HK-2 (cell line): ENCODE measurements around the gene OSBPL8.

Source experiments
- DNase-seq: peaks from one replicate; pipeline ENCODE4 v3.0.0-alpha.2; 2018; ENCODE audit not compliant: unreplicated experiment

The OSBPL8 gene

DNA sequence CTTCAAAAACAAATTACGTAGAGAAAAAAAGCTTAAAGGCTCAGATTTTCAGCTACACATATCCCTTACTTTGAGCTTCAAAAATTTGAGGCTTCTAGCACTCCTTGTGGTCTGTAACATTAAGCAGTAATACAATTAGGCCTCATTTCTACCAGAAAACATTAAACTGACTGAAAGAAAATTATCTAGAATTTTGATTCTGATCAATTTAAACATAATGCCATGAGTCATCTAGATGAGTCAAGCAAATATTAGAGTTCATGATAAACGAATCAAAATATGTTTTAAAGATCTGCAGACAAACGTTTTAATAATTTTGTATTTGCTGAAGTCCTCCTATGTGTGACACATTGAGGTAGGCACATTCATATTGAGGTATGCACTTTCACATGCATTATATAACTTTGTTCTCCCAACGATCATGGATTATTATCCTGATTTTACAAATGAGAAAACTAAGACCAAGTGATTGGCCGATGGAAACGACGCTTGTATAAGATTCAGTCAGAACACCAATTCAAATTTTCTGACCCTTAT is 4.3 kb downstream of the OSBPL8 start:
- no peak for DNase-seq

DNA sequence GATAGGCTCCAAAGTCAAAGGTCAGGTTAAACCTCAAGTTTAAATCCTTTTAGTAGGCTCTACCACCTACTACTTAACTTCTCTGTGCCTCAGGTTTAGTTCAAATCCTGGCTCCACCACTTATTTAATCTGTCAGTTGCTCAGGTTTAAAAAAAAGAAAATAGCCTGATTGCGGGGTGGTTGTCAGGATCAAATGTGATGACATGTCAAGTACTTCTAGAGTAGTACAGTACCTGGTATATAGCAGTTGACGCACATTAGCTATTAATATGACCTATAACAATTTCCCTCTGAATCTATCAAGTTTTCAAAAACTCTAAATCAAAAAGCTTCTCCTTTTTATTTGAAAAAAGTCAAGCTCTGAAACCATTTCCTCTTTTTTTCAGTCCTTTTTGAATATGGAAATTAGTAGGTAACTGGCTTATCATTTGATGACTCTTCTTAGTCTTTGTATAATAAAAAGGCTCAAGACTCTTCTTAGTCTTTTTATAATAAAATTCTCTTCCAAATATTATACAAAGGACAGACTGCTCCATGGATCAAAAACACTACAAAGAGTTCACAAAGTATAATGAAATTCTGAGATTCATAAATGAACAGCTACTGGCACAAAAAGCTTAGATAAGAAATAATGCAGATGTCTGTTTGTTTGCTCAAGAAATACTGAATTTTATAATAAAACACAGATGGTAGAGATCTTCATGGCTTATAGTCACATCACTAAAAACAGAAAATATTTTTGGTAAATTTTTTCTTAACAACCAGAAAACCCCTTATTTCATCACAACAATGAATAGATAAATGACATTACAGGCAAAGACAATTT is 5.0 kb downstream of the OSBPL8 start:
- DNase-seq: no peak

DNA sequence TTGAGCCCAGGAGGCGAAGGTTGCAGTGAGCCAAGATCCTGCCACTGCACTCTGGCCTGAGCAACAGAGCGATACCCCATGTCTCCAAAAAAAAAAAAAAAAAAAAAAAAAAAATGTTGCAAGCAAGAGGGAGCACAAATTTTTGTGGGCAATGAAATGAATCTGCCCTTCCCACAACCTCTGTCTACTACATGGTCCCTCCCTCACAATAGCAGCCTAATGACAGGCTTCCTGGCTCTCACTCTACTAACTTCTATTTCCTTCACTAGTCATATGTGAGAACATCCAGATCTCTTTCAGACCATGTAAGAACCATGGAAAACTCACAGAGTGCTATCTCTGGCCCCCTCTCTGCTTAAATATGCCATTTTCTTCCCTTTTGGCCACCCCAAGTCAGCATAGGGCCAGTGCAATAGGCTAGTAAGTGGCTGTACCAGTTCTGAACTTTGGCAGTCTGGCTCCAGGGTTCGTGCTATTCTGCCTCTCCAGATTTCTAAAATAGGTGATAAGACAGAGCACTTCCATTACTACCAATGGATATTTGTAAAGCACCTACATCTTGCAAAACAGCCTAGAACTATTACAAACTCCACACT is 7.1 kb downstream of the OSBPL8 start:
- DNase-seq: no peak

DNA sequence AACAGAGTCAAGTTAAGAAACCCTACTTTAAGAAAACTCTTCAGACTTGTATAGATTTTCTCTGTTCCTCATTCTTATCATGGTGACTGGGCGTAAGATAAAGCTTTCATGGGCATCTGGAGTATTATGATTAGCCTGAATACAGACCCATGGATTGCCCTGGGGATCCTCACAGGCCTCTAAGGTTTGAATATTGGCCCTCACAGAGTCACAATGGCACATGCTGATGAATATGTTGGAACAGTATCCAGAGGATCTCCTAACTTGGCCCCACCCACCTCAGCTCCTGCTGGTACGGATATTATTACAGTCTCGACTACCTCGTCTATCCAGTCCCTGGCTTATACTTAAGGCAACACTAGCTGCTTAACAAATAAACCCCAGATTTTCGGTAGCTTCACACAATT is 8.1 kb downstream of the OSBPL8 start:
- DNase-seq: no peak

DNA sequence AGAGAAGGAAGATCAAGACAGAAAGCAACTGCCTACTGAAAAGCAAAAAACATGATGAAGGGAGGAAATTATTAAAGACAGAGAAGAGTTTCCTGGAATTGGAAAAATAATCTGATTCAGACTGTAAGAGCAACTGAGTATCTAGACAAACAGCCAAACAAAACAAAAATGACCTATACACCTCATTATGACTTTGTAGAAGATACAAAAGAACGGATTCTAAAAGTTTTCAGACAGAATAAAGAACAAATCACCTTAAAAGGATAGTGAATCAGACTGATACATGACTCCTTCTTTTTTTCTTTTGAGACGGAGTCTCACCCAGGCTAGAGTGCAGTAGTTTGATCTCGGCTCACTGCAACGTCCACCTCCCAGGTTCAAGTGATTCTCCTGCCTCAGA is 10.4 kb downstream of the OSBPL8 start:
- DNase-seq: no peak

DNA sequence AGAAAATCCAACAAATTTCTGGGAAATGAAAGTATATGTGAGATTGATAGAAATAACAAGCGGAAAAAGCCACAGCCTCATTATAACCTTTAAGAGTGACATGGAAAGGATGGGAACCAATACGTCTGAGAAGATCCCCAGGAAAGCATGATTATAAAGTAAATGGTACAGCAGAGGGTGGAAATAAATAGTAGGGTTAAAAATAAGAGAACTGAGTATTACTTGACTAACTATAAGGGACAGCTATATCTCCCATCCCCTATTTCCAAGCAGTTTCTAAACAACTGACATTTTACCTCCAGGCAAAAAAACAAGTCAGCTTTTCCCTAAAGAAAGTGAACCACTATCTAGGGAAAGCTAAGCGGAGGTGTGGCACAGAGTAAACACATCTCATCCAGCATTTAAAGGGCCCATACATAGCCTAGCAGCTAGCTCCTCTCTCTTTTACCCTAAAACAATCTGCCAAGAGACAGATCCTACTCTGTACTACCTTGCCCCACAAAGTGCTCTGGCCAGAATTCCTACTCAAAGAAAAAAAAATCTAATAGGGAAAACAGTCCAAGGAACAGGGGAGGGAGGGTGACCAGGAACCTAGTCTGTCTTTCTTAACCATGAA is 11.2 kb downstream of the OSBPL8 start:
- DNase-seq: no peak

DNA sequence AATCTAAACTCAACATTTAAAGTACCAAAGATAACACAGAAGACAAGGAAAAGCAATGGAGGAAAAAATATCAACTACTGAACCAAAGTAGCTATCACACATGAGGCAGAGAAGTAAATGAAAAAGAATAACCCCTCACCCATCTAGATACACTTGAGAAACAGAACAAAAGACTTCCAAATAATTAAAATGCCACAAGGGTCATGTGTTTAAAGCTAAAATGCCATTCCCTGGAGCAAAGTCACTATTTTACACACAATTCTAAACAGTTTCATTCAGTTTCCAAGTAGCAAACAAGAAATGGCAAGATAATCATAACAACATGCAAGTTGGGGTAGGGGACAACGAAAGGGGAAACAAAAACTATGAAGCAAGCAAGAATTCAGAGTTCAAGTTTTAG is 12.0 kb downstream of the OSBPL8 start:
- DNase-seq: no peak

DNA sequence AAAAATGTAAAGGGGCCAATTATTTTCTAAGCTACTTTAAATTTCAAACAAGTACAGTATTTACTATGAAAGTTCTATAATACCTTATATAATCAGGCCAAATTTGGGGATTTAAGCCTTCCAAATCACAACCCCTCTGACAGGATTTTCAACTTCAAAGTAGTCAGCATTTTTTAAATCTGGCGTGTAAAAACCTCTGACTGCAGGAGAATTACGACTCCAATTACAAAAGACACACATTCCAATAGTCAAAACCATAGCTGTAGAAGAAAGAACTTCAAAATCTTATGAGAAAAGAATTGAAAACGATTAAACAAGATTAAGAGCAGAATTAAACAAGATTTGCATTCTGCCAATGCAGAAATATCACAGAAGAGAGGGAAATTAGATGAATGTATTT is 12.7 kb downstream of the OSBPL8 start:
- DNase-seq: no peak

DNA sequence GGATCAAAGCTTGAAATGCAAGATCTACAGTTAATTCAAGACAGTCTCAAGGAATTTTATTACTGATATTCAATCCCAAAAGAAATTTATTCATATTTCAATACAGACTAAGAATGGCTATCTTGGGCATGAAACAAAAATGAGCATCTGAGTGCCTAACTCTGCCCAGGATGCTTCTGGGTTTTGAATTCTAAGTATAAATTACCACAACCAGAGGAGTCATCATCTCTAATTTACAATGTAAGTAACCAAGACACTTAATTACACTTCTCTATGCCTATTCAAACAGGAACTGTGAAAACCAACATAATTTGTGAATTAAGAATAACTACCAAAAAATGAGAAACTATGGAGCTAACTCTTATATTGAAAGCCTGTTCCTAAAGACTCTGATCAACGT is 14.1 kb downstream of the OSBPL8 start:
- DNase-seq: no peak

DNA sequence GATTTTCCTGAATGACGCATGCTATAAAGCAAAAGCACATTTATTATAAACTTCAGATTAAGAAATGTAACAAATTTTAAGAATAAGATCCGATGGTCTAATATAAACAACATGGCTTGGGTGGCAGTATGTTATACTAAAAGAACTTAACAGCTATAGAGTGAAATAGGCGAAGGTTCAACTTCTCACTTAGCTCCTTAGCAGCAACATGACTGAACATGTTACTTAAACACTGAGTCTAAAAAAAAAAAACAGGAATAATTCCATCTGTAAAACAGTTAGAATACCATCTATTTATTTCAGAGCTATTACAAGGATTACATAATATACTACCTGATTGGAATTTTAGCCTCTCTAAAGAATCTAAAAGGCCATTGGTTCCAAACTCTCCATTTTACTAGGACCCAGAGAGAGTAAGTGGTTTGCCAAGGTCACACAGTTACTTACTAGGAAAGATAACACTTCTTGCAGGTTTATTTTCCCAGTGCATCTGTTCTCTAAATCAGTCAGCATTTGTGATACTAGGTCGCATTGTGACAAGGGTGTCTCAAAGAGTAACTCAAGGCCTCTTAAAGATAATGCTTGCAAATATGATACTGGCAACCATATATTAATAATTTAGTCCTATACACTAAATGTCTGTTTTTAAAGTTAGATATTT is 14.8 kb downstream of the OSBPL8 start:
- no peak for DNase-seq

DNA sequence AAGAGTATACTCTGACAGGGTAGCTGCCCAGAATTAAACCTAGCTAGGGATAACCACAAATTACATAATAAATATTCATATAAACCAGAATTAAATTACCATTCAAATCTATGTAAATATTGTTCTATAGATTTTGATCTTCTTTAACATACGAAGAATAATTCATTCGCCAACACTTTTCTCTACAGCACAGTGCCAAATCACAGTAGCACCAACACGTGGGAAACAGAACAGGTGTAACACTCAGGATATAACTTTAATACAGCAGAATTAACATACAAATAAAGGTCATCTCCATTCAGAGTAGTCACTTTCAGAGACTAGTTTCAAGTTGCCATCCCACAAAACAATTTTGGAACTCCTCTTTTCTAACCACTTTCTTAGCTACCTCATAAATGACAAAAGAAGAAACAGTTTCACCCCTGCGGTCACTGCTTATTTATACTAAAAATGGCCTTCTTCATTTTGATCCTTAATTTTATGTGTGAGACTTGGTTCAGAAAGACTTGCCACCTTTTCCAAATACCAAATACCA is 15.7 kb downstream of the OSBPL8 start:
- DNase-seq: no peak

DNA sequence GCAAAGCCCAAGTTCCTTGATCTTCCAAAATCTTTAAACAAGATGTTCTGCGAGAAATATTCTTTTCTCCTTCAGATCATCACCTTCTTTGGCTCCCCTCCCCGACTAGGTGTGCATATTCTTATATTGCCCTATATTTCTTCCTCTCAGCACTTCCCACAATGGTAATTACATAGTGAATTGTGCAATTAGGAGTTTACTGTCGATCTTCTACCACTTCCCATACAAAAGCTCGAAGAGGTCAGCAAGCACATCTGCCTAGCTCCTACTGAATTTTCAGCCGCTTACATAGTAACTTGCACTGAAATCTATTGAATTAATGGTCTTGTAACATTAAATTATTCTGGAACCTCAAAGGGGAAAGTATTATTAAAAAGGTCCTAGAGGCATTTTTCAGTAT is 16.7 kb downstream of the OSBPL8 start:
- DNase-seq: no peak

DNA sequence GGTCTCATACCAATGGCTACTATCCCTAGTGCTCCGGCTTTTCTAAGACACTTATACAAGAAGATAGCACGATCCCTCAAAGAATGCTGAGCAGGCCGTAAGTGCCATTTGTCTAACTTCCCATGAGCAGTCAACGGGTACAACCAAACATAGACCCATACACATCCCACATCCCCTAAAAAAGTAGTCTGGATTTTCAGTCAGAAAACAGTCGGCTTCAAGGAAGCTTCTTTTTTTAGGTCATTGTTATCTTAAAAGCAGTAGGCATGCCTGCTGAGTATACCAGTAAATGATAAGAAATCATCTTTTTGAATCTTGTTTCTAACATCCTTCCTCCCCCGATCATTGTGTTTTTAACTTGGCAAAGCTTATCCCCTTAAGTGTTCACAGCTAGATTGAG is 19.8 kb downstream of the OSBPL8 start:
- DNase-seq: no peak

DNA sequence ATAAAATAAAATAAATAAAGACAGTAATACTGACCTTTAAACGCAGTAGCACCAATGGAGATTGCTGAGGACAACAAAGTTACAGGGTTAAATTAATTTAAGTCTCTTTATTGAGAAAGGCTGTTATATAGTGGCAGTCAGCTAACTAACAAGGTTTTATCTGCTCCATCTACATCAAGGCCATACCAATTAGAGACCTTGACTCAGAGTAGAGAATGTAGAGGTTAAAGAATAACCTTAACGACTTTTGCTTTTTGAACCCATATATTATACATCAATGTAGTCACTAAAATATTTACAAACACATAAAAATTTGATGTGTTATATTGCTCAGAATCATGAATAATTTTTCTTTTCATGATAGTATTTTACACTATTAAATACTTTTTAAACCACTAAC is 21.6 kb downstream of the OSBPL8 start:
- DNase-seq: no peak

DNA sequence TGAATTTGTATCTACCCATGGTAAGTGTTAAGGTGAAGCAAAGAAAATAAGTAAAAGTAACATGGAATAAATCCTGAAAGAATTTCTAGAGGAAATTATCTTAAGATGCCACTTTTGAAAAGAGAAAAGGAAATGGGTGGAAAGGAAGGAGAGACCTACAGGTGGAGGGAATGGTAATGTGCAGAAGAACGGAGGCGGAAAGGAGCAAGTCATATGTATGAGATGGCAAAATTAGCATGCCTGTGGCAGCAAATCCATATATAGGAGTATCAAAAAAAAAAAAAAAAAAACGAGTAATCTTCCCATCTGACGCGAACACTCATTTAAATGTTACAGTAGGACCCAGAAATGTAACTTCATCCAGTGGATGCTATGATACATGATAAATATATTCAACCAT is 23.0 kb downstream of the OSBPL8 start:
- no peak for DNase-seq

DNA sequence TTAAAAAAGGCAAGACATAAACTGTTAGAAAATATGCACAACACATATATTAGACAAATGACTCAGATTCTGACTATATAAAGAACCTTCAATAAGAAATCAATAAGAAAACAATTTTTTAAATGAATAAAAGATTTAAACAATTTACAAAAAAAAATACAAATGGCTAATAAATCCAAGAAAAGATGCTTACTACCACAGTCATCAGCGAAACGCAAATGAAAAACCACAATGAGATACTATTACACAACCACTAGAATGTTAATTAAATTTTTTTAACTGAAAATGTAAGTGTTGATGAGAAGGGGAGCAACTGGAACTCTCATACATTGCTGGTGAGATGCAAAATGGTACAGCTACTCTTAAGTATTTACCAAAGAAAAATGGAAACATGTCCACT is 24.4 kb downstream of the OSBPL8 start:
- DNase-seq: no peak

DNA sequence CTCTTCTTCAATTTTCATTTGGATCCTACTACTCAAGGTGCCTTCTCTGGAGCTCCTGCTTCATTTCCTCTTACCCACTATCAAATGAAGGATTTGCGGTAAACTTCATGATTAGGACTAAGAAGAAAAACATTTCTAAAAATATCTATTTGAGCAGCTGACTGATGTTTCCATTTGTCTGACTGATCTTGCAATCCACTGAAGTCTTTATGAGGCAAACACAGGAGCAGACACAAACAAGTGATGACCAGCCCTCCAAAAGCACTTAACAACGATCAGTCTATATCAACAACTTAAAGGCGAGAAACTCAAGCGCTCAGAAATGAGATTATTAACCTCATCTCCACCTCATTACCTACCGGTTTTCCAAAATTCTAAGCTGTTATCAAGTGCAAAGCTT is 26.2 kb downstream of the OSBPL8 start:
- no peak for DNase-seq

DNA sequence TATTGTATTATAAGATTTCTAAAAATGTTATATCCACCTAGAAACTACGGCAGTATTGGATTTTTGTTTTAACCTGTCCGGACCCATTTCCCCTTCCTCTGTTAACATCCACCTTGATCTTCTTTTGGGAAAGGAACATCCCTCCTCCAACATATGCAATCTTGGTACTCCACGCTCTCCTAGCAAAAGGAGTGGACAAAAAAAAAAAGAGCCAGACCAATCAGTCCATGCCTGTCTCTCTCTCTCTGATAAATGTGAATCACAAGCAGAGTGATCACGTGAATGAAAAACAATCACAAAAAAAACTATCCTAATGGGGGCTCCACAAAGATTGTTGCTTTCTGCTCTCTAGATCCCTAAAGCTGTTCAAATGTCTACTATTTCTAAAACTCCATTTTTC is 27.1 kb downstream of the OSBPL8 start:
- DNase-seq: no peak

DNA sequence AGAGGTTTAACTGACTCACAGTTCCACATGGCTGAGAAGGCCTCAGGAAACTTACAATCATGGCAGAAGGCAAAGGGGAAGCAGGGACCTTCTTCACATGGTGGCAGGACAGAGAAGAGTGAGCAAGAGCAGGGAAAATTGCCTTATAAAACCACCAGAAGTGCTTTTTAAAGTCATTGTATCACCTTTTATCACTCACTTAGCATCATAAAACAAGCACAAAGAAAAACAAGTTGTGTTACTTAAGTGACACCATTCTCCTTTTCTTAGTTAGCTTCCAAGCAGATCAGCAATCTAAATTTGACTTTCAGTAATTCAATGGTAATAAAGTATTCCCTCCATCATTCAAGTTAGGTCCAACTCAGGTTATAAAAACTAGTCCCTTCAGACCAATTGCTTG is 28.5 kb downstream of the OSBPL8 start:
- no peak for DNase-seq

DNA sequence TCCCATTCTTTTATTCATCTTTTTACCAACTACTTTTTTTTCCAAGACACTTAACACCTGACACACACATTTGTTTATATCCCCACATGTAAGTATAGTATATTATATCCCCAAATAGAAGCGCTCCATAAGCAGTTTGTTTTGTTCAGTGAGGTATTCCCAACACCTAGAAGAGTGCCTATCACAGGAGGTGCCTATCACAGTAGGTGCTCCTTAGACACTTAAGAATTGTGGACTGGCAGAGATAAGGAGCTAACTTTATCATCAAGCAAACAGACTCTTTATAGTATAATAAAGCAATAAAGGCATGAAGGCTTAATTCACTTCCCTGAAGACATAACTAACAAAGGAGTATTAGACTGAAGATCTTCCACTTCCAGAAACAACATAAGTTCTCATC is 29.1 kb downstream of the OSBPL8 start:
- DNase-seq: no peak

DNA sequence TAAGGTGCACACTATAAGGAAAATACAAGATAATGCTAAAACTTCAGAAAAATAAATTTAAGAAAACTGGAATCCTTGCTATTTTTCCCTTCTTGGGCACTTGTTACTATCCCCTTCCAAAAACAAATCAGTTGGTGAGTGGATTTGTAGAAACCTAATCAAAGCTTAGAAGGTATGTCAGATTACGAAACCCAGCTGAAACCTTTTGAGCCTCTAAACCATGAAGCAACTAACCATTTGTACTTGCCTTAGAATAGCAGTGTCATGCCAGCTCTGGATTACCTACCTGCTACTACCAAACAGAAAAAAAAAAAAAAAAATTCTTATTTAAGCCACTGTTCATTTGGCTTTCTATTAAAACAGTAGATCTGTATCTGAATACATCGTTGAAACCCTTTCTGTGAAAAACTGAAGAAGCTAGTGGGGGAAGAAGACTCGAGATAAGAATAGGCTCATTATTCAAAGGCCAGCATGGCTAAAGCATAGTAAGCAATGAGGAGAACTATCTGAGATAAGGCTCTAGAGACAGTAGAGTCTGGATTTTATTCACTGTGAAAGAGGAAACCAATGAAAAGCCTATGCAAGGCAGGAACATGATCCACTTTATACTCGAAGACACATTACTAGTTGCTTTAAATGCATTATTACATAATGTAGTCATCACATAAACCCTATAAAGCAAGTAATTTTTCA is 30.2 kb downstream of the OSBPL8 start:
- no peak for DNase-seq

DNA sequence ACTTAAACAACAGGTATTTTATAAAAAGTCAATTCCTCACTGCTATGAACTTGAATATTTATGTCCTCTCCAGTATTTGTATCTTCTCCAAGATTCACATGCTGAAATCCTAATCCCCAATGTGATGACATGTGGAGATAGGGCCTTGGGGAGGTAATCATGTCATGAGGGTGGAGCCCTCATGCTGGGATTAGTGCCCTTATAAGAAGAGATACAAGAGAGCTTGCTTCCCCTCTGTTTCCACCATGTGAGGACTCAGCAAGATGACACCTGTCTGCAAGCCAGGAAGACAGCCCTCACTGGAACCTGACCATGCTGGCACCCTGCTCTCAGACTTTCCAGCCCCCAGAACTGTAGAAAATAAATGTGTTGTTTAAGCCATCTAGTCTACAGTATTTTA is 36.2 kb downstream of the OSBPL8 start:
- no peak for DNase-seq
